Transverse colon (tissue), 4 donors: ENCODE data around the gene YBX1. TPM values are rescaled to one million over a fixed set of nuclear protein-coding genes. Genes with fewer than 3 reads are reported as not detected.
"Not testable (repeated sequence)": the region's sequence is repeated elsewhere in the genome, so short reads cannot be mapped to it uniquely, and the experiment has no call there.

Experiments used
- DNase-seq: peaks from one replicate; pipeline ENCODE4 v3.0.0-alpha.2; 2019
- H3K27ac ChIP-seq, 4 donors: fragments of 200-600 bp; sonication (generic); 2 replicates each; pipeline ENCODE4 v1.5.1; 2016 to 2018; ENCODE audit warnings: inconsistent platforms in 4 of 4
- H3K27me3 ChIP-seq: fragments of 200-600 bp; sonication (generic); 2 replicates; pipeline ENCODE4 v1.5.1; 2017; ENCODE audit warnings: inconsistent platforms
- H3K36me3 ChIP-seq, 4 donors: fragments of 200-600 bp; sonication (generic); 2 replicates each; pipeline ENCODE4 v1.5.1; 2017 to 2019; ENCODE audit warnings: inconsistent platforms in 4 of 4
- H3K4me1 ChIP-seq, 4 donors: fragments of 200-600 bp; sonication (generic); 2 replicates each; pipeline ENCODE4 v1.5.1; 2017 to 2020; ENCODE audit warnings: inconsistent platforms in 4 of 4
- H3K4me3 ChIP-seq, 4 donors: fragments of 200-600 bp; sonication (generic); 1 replicate in 1 of 4; 2 replicates in 3 of 4; pipeline versions ENCODE4 v1.5.1 to v1.6.1; 2017 to 2019; ENCODE audit warnings: inconsistent platforms in 4 of 4
- H3K9me3 ChIP-seq, 2 donors: fragments of 200-600 bp; sonication (generic); 2 replicates each; pipeline ENCODE4 v1.5.1; 2017 to 2019; ENCODE audit warnings: inconsistent platforms in 2 of 2
- EP300 ChIP-seq: sonication (generic); formaldehyde crosslinking; IDR thresholded peaks from one replicate; pipeline ENCODE4 v1.6.1; 2017; ENCODE audit warnings: antibody characterized with exemption, low read depth
- POLR2A ChIP-seq: fragments of 450-650 bp; IDR thresholded peaks from one replicate; pipeline ENCODE4 v1.6.1; 2016; ENCODE audit warnings: antibody characterized with exemption, mild to moderate bottlenecking, moderate library complexity
- POLR2AphosphoS5 ChIP-seq, 3 donors: sonication (generic); formaldehyde crosslinking; IDR thresholded peaks; one replicate each; pipeline ENCODE4 v1.6.1; 2016; ENCODE audit warnings: antibody characterized with exemption in 3 of 3
- WGBS, 2 donors: methylation state at CpG; one replicate each; pipeline ENCODE4 v1.1.5; 2018; ENCODE audit warnings: low coverage in 1 of 2; 5-methylcytosine and 5-hydroxymethylcytosine counted together
- in situ Hi-C, 4 donors: fragments of 200-750 bp; cut with MboI; loops; one replicate each; pipeline versions ENCODE4 v1.15.0 to v1.15.1; 2017; ENCODE audit warnings: low sequenced_read_pairs in 3 of 4, low pct_ligation_motif_present in 1 of 4, low pct_unique_long_range_greater_than_20kb in 1 of 4
- intact Hi-C: fragments of 100-400 bp; cut with DNase I; formaldehyde crosslinking; loops from one replicate; pipeline ENCODE4 v1.15.1; 2023; ENCODE audit warnings: low total_unique reads
- total RNA-seq, 4 donors: library from RNA; depleted of rRNA; stranded (reverse); fragments of >200 nt; gene quantifications; one replicate each; pipeline ENCODE4 v1.1.0, GENCODE V29; 2016
- TF ChIP-seq, protein P1 (sequence below), 5 experiments: fragments of 200-600 bp in 3 of 5; fragments of 450-650 bp in 2 of 5; sonication (generic) in 3 of 5; IDR thresholded peaks; 1 replicate in 2 of 5; 2 replicates in 3 of 5; pipeline ENCODE4 v1.5.1; 2016 to 2017; ENCODE audit warnings: antibody characterized with exemption in 5 of 5, inconsistent platforms in 3 of 5, mild to moderate bottlenecking in 2 of 5, moderate library complexity in 1 of 5

Gene YBX1
- total RNA-seq, 4 donors from 2014 or later, result 288 to 403 (median 380) TPM

DNA sequence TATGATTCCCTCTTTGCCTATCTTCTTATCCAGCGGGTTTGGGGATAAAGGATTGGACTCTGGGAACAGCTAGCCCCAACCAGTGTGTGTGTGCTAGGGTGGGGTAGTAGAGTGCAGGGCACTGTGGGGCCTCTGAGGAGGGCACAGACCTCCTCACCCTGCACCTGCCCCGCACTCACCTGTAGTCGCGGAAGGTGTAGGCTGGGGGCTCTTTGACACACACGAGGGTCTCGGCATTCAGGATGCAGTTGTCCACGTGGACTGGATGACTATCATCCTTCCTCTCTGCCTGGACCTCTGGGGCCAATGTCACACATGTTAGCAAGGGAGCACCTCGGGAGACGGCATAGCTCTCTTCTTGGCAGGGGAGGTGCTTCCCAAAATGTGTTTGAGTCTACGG is 65.8 kb downstream of the YBX1 start:
- intact Hi-C loops, result loop anchor here (10.0 kb wide), 1 partner anchor 53 kb away; no protein-coding TSS in a partner anchor
- H3K4me1 ChIP-seq, result no peaks in the 10 kb centered on the region
- no peak for DNase-seq
- TF ChIP-seq, protein P1, sequence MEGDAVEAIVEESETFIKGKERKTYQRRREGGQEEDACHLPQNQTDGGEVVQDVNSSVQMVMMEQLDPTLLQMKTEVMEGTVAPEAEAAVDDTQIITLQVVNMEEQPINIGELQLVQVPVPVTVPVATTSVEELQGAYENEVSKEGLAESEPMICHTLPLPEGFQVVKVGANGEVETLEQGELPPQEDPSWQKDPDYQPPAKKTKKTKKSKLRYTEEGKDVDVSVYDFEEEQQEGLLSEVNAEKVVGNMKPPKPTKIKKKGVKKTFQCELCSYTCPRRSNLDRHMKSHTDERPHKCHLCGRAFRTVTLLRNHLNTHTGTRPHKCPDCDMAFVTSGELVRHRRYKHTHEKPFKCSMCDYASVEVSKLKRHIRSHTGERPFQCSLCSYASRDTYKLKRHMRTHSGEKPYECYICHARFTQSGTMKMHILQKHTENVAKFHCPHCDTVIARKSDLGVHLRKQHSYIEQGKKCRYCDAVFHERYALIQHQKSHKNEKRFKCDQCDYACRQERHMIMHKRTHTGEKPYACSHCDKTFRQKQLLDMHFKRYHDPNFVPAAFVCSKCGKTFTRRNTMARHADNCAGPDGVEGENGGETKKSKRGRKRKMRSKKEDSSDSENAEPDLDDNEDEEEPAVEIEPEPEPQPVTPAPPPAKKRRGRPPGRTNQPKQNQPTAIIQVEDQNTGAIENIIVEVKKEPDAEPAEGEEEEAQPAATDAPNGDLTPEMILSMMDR (IDR thresholded peaks at IDR 0.05), result no peak
- no peak for TF ChIP-seq POLR2AphosphoS5 (IDR thresholded peaks at IDR 0.05)
- no peak for TF ChIP-seq POLR2A
- TF ChIP-seq EP300, result no peak
- no peaks in the 10 kb centered on the region for H3K9me3 ChIP-seq
- no peak overlapping the region for H3K4me3 ChIP-seq
- peaks cover 0 to 7% (median 2%) of the 10 kb centered on the region in 4 donors for H3K36me3 ChIP-seq
- WGBS, 2 donors, result 81% methylated on average over 10 of the region's 10 CpGs; no CpG with 5 or more reads in 1 of the 2 donors
- in situ Hi-C loops, result loop anchor here in 3 of 4 donors (5.0 to 25.0 kb wide), 5 partner anchors 161 to 611 kb away; partner anchors contain the start of gene FOXJ3 (in 1 of the 3)
- no peaks in the 10 kb centered on the region for H3K27me3 ChIP-seq
- no peak overlapping the region for H3K27ac ChIP-seq

DNA sequence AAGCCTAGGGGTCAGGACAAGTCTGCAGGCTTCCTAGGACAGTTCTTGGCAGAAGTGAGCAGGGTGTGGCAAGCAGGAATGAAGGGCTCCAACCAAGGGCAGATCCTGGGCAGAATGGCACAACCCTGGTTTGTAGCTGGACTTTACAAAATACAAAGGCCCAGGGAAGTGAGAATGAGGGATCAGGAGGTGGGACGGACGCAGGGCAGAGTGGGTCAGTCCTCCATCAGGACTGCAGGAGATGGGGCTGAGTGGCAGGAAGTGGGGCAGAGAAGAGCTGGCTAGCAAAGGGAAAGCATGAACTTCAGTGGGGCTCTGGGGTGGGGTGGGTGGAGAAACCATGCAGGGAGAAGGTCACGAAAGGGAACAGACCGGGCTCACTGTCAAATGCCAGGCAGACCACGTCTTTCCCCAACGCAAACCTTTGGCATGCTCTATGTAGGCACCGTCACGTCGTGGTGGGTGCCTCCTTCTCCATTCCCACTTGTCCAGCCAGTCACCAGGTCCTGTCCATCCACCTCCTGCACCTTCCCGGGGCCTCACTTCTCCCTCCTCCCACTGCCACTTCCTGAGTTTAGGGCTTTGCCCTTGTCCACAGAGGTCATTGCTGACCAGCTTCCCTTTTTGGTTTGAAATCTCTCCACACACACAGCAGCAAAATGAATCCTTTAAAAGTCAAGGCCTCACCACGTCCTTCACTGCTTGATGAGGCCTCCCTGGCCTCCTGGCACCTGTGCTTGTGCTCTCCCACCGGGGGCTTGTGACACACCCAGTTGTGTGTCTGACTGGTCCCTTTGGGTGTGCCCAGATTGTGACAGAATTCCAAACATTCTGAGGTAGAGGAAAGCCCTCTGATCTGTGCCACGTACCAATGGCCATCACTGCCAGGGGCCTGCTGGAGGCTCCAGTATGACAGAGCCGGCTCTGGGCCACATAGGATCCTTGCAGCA is 66.5 kb downstream of the YBX1 start:
- in situ Hi-C loops, result loop anchor here in 3 of 4 donors (5.0 to 25.0 kb wide), 5 partner anchors 161 to 611 kb away; partner anchors contain the start of gene FOXJ3 (in 1 of the 3)

DNA sequence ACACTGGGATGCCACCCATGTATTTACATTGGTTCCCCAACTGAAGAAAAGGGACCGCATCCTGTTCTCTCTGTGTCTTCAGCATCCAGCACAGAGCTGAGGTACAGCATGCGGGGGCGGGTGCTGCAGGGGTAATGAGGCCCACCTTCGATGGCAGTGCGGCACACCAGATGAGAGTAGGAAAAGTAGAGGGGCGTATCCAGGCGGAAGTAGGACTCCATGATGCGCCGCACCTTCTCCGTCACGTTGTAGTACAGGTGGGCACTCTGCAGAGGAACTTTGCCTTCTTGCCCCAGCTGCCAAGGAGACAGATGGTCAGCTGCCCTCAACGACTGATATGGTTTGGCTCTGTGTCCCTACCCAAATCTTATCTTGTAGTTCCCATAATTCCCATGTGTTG is 67.8 kb downstream of the YBX1 start:
- intact Hi-C loops (no loop called here), in situ Hi-C loops (loop anchor here in 2 of 4 donors (25.0 kb wide), 1 partner anchor 413 kb away; the partner anchor contains the start of gene FOXJ3 (in 2 of the 2))
- Histone ChIP-seq H3K27me3 (no peaks in the 10 kb centered on the region), H3K9me3 (no peaks in the 10 kb centered on the region), H3K27ac (no peak overlapping the region), H3K4me3 (no peak overlapping the region), H3K4me1 (no peaks in the 10 kb centered on the region), H3K36me3 (peaks cover 0 to 16% (median 2%) of the 10 kb centered on the region in 4 donors)
- WGBS, 2 donors, result 98% methylated on average over 12 of the region's 12 CpGs; no CpG with 5 or more reads in 1 of the 2 donors
- no peak for DNase-seq
- TF ChIP-seq POLR2AphosphoS5 (IDR thresholded peaks at IDR 0.05), result no peak
- no peak for TF ChIP-seq EP300
- no peak for TF ChIP-seq POLR2A
- TF ChIP-seq, protein P1 (IDR thresholded peaks at IDR 0.05), result no peak

More for the DNA sequence above, 66.5 kb downstream of the YBX1 start:
- H3K36me3 ChIP-seq, result peaks cover 0 to 7% (median 2%) of the 10 kb centered on the region in 4 donors
- intact Hi-C loops, result loop anchor here (10.0 kb wide), 1 partner anchor 54 kb away; no protein-coding TSS in a partner anchor
- no peaks in the 10 kb centered on the region for H3K9me3 ChIP-seq
- H3K27ac ChIP-seq, result no peak overlapping the region
- no peaks in the 10 kb centered on the region for H3K27me3 ChIP-seq
- WGBS, 2 donors, result 76 to 80% methylated on average over 12 to 14 of the region's 14 CpGs
- no peaks in the 10 kb centered on the region for H3K4me1 ChIP-seq
- no peak for TF ChIP-seq POLR2AphosphoS5 (IDR thresholded peaks at IDR 0.05)
- no peak overlapping the region for H3K4me3 ChIP-seq
- no peak for DNase-seq

DNA sequence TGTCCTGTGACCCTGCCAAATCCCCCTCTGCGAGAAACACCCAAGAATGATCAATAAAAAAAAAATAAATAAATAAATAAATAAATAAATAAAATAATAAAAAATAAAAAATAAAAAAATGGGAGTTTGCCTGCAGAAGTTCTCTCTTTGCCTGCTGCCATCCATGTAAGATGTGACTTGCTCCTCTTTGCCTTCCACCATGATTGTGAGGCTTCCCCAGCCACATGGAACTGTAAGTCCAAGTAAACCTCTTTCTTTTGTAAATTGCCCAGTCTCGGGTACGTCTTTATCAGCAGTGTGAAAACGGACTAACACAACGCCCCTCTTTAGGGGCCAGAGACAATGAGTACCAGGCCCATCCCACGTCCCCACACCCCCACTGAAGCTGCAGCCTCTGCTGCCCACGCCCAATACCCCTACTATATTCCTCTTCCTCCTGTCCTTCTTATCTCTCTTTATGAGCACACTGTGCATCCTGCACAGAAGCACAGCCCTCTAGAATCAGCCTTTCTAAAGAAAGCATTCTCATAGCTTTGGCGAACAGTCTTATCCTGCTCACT is 69.4 kb downstream of the YBX1 start:
- in situ Hi-C loops, result loop anchor here in 2 of 4 donors (25.0 kb wide), 1 partner anchor 414 kb away; the partner anchor contains the start of gene FOXJ3 (in 2 of the 2)
- H3K4me3 ChIP-seq, H3K27me3 ChIP-seq, H3K9me3 ChIP-seq, intact Hi-C loops, H3K27ac ChIP-seq, H3K4me1 ChIP-seq, DNase-seq: not testable (repeated sequence)
- peaks cover 0 to 16% (median 2%) of the 10 kb centered on the region in 4 donors for H3K36me3 ChIP-seq
- WGBS, 2 donors, result 97 to 100% methylated on average over 4 to 8 of the region's 8 CpGs

DNA sequence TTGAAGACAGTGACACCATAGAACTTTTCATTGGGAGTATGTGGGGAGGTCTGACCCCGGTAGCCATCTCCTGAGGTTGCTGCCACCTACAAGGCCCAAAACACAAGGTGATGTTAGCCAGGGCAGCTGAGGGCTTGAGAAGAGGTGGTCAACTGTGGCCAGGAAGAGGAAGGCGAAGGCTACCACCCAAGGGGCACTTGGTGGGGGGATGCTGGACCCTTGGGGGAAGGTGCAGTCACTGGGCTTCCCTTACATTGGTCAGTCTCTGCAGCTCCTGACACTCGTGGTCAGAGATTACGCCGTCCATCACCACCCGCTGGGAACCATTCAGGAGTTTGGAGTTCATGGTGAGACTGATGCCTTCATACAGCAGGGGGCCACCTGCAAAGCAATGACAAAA is 70.1 kb downstream of the YBX1 start:
- 93% methylated on average over 6 of the region's 6 CpGs; no CpG with 5 or more reads in 1 of the 2 donors for WGBS, 2 donors
- intact Hi-C loops, result no loop called here
- DNase-seq, result no peak
- Histone ChIP-seq H3K4me1 (no peaks in the 10 kb centered on the region), H3K4me3 (no peak overlapping the region), H3K27me3 (no peaks in the 10 kb centered on the region), H3K36me3 (peaks cover 0 to 16% (median 2%) of the 10 kb centered on the region in 4 donors), H3K9me3 (no peaks in the 10 kb centered on the region), H3K27ac (no peak overlapping the region)
- in situ Hi-C loops, result loop anchor here in 2 of 4 donors (25.0 kb wide), 1 partner anchor 415 kb away; the partner anchor contains the start of gene FOXJ3 (in 2 of the 2)
- TF ChIP-seq POLR2AphosphoS5 (IDR thresholded peaks at IDR 0.05) (no peak), POLR2A (no peak)
